HG03139 (cell line): ENCODE results near the gene NIPAL1.
"Not testable (repeated sequence)": the region's sequence is repeated elsewhere in the genome, so short reads cannot be mapped to it uniquely, and the experiment has no call there.

ENCODE experiments used
- ATAC-seq: cut with Tn5 transposase; IDR thresholded peaks from one replicate; pipeline ENCODE4 v1.9.1; 2021; ENCODE audit not compliant: unreplicated experiment

NIPAL1 gene

GRCh38 chr4:48016141-48017107, at the start of gene NIPAL1, which contains the start of gene CNGA1:
Gene NIPAL1, plus strand, starts transcription at chr4:48016772. Its CDS starts 68 bp downstream, at chr4:48016840.
Gene CNGA1, minus strand, starts transcription at chr4:48016681. Its CDS starts 63,992 bp downstream, at chr4:47952689.
- ATAC-seq = peak; percentile 78

- no peak for ATAC-seq
Observed at GRCh38 chr4:47968847-47969246, 47.7 kb upstream of the NIPAL1 start.

- no peak for ATAC-seq
Observed at GRCh38 chr4:47972181-47972580, 44.4 kb upstream of the NIPAL1 start.

- ATAC-seq = no peak
Observed at GRCh38 chr4:47972721-47973120, 43.9 kb upstream of the NIPAL1 start.

GRCh38 chr4:47974566-47974965, 42.0 kb upstream of the NIPAL1 start:
- ATAC-seq = no peak

GRCh38 chr4:47990145-47990544, 26.4 kb upstream of the NIPAL1 start:
- no peak for ATAC-seq

- ATAC-seq = not testable (repeated sequence)
Observed at GRCh38 chr4:47992475-47992874, 24.1 kb upstream of the NIPAL1 start.

GRCh38 chr4:47996021-47996420, 20.6 kb upstream of the NIPAL1 start:
- no peak for ATAC-seq

- ATAC-seq = no peak
Observed at GRCh38 chr4:48002267-48002666, 14.3 kb upstream of the NIPAL1 start.

GRCh38 chr4:48003568-48003967, 13.0 kb upstream of the NIPAL1 start:
- ATAC-seq = not testable (repeated sequence)

- ATAC-seq = no peak
Observed at GRCh38 chr4:48005781-48006180, 10.8 kb upstream of the NIPAL1 start.

GRCh38 chr4:48008021-48008596, 8.5 kb upstream of the NIPAL1 start:
- no peak for ATAC-seq

- ATAC-seq = not testable (repeated sequence)
Observed at GRCh38 chr4:48010906-48011305, 5.7 kb upstream of the NIPAL1 start.

GRCh38 chr4:48011722-48012121, 4.8 kb upstream of the NIPAL1 start:
- ATAC-seq = no peak

GRCh38 chr4:48012824-48013223, 3.7 kb upstream of the NIPAL1 start:
- ATAC-seq = no peak

- ATAC-seq = no peak
Observed at GRCh38 chr4:48015216-48015615, 1.4 kb upstream of the NIPAL1 start.

- no peak for ATAC-seq
Observed at GRCh38 chr4:48015678-48016077, 894 bp upstream of the NIPAL1 start.

GRCh38 chr4:48017108-48017571, 568 bp downstream of the NIPAL1 start:
- no peak for ATAC-seq

GRCh38 chr4:48018112-48018511, 1.5 kb downstream of the NIPAL1 start:
- no peak for ATAC-seq

GRCh38 chr4:48021100-48021499, 4.5 kb downstream of the NIPAL1 start:
- ATAC-seq = no peak

GRCh38 chr4:48022192-48022799, 5.7 kb downstream of the NIPAL1 start:
- ATAC-seq = no peak

- ATAC-seq = no peak
Observed at GRCh38 chr4:48024522-48024921, 8.0 kb downstream of the NIPAL1 start.
